ENCODE data around the gene FBXL22. TPM values are rescaled to one million over a fixed set of nuclear protein-coding genes. Genes with fewer than 3 reads are reported as not detected.
A peak's percentile ranks its signal among the peaks of the same experiment; 100 is the strongest.

FBXL22 gene
- total RNA-seq, 4 donors from 2014 or later: 16.1 to 68.9 (median 39.0) TPM

DNA sequence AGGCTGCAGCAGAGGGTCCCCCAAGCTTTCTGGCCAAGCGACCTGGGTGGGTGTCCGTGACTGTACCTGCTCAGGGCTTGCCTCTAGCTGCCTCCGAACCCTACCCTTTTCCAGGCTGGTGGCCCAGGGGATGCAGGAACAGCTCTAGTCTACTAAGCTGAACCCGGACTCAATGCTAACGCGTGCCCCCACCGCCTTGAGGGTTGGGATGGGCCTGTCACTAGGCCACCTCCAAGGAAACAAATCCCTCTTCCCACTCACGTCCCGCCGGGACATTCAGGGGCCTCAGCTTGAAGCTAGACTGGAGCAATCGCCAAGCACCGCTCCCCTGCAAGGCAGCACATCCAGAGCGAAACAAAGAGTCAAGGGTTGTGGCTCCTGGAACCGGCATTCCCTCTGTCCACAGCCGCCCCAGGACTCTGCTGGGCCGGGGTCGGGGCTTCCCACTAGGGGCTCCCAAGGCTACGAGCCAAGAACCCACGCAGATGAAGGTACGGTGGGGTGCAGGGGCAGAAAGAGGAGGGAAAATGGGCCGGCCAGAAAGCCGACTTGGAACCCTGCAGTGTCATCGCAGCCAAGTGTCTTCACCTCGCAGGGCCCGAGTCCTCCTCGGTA is 2.9 kb downstream of the FBXL22 start:
- WGBS, 2 donors (ENCODE audit: low coverage in 1 of 2): 90% methylated on average over 2 of the region's 26 CpGs; no CpG with 5 or more reads in 1 of the 2 donors
- Histone ChIP-seq H3K36me3 (no peaks in the 10 kb centered on the region), H3K27me3 (no peaks in the 10 kb centered on the region), H3K4me1 (peaks cover 9 to 76% (median 31%) of the 10 kb centered on the region in 3 donors), H3K4me3 (peak overlapping the region; percentile 45 to 76), H3K9me3 (no peaks in the 10 kb centered on the region), H3K27ac (peak overlapping the region; percentile 66 to 95 (median 94))
- TF ChIP-seq POLR2AphosphoS5 (IDR thresholded peaks at IDR 0.05) (no peak), EP300 (IDR thresholded peaks at IDR 0.05) (no peak), POLR2A (IDR thresholded peaks at IDR 0.05) (no peak)
- TF ChIP-seq, protein P1, sequence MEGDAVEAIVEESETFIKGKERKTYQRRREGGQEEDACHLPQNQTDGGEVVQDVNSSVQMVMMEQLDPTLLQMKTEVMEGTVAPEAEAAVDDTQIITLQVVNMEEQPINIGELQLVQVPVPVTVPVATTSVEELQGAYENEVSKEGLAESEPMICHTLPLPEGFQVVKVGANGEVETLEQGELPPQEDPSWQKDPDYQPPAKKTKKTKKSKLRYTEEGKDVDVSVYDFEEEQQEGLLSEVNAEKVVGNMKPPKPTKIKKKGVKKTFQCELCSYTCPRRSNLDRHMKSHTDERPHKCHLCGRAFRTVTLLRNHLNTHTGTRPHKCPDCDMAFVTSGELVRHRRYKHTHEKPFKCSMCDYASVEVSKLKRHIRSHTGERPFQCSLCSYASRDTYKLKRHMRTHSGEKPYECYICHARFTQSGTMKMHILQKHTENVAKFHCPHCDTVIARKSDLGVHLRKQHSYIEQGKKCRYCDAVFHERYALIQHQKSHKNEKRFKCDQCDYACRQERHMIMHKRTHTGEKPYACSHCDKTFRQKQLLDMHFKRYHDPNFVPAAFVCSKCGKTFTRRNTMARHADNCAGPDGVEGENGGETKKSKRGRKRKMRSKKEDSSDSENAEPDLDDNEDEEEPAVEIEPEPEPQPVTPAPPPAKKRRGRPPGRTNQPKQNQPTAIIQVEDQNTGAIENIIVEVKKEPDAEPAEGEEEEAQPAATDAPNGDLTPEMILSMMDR (IDR thresholded peaks at IDR 0.05): no peak
- ATAC-seq: peak; percentile 6

DNA sequence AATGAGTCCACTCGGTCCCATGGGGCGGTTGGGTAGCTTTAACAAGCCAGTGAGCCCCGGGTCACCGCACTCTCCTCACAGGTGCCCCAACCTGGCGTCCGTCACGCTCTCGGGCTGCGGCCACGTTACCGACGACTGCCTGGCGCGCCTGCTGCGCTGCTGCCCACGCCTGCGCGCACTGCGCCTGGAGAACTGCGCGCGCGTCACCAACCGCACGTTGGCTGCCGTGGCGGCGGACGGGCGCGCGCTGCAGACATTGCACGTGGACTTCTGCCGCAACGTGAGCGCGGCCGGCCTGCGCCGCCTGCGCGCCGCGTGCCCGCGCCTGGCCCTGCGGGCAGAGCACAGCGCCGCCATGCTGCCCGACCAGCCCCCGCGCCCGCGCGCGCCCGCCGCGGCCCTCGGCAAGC is 3.4 kb downstream of the FBXL22 start:
- Histone ChIP-seq H3K9me3 (no peaks in the 10 kb centered on the region), H3K27me3 (no peaks in the 10 kb centered on the region), H3K36me3 (no peaks in the 10 kb centered on the region), H3K27ac (peak overlapping the region; percentile 66 to 95 (median 94)), H3K4me1 (peaks cover 4 to 75% (median 26%) of the 10 kb centered on the region in 3 donors), H3K4me3 (peak overlapping the region; percentile 76)
- TF ChIP-seq, protein P1 (IDR thresholded peaks at IDR 0.05): peak in 3 of 4 experiments; percentile 20 to 51 (median 32)
- peak; percentile 74 to 86 for TF ChIP-seq POLR2A (IDR thresholded peaks at IDR 0.05)
- TF ChIP-seq EP300 (IDR thresholded peaks at IDR 0.05): no peak
- peak; percentile 95 for TF ChIP-seq POLR2AphosphoS5 (IDR thresholded peaks at IDR 0.05)
- WGBS, 2 donors (ENCODE audit: low coverage in 1 of 2): no CpG with 5 or more reads among the region's 60 CpGs
- peak; percentile 84 for ATAC-seq

DNA sequence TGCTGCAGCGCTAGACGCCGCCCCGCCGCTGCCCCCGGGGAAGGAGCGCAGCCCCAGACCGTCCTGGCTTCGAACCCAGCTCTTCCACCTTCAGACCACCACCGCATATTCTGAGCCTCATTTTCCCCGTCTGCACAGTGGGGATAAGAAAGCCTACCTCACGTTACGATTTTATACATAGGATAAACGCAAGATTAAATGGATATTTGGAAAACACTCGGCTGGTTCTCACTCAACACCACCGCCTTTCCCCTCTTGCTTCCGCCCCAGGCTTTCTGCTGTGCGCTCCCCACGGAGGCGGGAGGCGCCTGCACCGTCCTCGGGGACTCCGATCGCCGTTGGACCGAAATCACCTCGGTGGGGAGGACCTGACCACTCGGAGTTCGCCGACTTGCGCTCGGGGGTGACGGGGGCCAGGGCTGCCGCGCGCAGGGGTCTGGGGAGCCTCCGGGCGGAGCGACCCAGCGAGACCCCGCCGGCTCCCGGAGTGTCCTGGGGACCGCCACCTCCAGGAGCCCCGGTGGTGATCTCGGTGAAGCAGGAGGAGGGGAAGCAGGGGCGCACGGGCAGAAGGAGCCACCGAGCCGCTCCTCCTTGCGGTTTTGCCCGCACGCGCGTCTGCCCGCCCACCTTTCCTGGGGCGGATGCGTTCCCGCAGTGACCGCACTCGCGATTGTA is 4.0 kb downstream of the FBXL22 start:
- TF ChIP-seq, protein P1 (IDR thresholded peaks at IDR 0.05): peak in 1 of 4 experiments; percentile 8
- TF ChIP-seq EP300 (IDR thresholded peaks at IDR 0.05): no peak
- Histone ChIP-seq H3K36me3 (no peaks in the 10 kb centered on the region), H3K4me1 (peaks cover 1 to 75% (median 23%) of the 10 kb centered on the region in 3 donors), H3K4me3 (peak overlapping the region; percentile 76), H3K27me3 (no peaks in the 10 kb centered on the region), H3K27ac (peak overlapping the region; percentile 65 to 95 (median 94)), H3K9me3 (no peaks in the 10 kb centered on the region)
- peak; percentile 6 for ATAC-seq
- WGBS, 2 donors (ENCODE audit: low coverage in 1 of 2): 0% methylated on average over 2 of the region's 63 CpGs; no CpG with 5 or more reads in 1 of the 2 donors

DNA sequence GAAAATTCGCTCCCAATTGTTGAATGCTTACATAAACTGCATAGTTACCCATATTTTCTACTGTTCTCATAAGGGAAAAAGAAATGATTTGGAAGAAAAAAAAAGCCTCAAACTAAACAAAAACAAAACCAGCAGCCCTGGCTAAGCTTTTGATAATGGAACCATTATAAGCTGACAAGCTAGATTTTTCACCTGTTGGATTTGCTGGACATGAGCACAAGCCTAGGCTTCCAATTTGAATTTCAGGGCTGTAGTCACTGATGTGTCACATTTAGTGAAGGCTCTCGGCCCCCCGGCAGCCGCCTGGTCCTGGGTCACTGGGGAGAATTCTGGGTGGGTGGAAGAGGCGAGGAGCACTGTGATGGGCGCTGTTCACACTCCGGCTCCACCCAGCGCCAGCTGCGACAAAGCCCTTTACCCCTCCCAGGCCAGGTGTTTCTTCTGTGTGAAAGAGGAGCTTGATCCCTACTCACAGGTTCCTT is 4.6 kb downstream of the FBXL22 start:
- Histone ChIP-seq H3K4me3 (peak overlapping the region; percentile 76), H3K4me1 (peaks cover 0 to 74% (median 17%) of the 10 kb centered on the region in 3 donors), H3K36me3 (peaks cover 0 to 4% of the 10 kb centered on the region in 2 donors), H3K9me3 (no peaks in the 10 kb centered on the region), H3K27me3 (no peaks in the 10 kb centered on the region), H3K27ac (peak overlapping the region in 3 of 4 donors; percentile 93 to 95 (median 94))
- WGBS, 2 donors (ENCODE audit: low coverage in 1 of 2): 49% methylated on average over 8 of the region's 9 CpGs; no CpG with 5 or more reads in 1 of the 2 donors
- ATAC-seq: no peak
- TF ChIP-seq POLR2AphosphoS5 (IDR thresholded peaks at IDR 0.05) (no peak), POLR2A (IDR thresholded peaks at IDR 0.05) (no peak), EP300 (IDR thresholded peaks at IDR 0.05) (no peak)
- TF ChIP-seq, protein P1 (IDR thresholded peaks at IDR 0.05): no peak

All from gastroesophageal sphincter (tissue), 4 donors.